Measurements from ENCODE around the gene KCNQ1OT1.

KCNQ1OT1 gene

DNA sequence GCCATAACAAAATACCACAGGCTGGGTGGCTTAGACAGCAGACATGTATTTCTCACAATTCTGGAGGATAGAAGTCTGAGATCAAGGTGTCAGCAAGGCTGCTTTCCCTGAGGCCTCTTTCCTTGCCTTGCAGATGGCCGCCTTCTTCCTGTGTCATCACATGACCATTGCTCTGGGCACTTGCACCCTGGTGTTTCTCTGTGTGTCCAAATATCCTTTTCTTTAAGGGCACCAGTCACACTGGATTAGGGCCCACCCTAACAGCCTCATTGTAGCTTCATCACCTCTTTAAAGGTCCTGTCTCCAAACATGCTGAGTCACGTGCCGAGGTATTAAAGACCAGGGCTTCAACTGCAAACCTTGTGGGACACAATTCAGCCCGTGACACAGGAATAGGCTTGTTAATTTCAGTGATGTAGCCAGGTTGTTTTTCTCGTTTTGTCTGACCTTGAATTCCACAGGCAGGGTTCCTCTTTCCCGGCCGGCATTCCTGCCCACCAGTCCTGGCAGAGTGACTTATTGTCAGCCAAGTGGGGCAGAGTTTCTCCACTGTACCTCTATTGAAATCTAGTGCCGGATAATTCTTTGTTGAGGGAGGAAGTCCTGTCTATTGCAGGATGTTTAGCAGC, 100.1 kb downstream of the KCNQ1OT1 start:
- H3K27ac ChIP-seq (ENCODE audit: low read depth, low read length), result no peak overlapping the region
- no peaks in the 10 kb centered on the region for H3K27me3 ChIP-seq (ENCODE audit: control insufficient read depth in 5 of 5, insufficient read depth in 4 of 5, low read length in 5 of 5)
- H3K9me3 ChIP-seq (ENCODE audit: control insufficient read depth in 5 of 5, low read length in 5 of 5), result peaks cover 2 to 18% (median 8%) of the 10 kb centered on the region in 5 donors
- H3K36me3 ChIP-seq (ENCODE audit: control insufficient read depth in 5 of 5, insufficient read depth in 5 of 5, low read length in 5 of 5), result no peaks in the 10 kb centered on the region
- H3K9ac ChIP-seq (ENCODE audit: low read length in 5 of 5), result no peak overlapping the region
- peaks cover 0 to 23% (median 0%) of the 10 kb centered on the region in 5 donors for H3K4me1 ChIP-seq (ENCODE audit: control insufficient read depth in 5 of 5, insufficient read depth in 5 of 5, low read length in 5 of 5)
- no peak overlapping the region for H3K4me3 ChIP-seq (ENCODE audit: low read depth in 1 of 5, low read length in 5 of 5)

- peaks cover 2 to 32% (median 11%) of the 10 kb centered on the region in 5 donors for H3K9me3 ChIP-seq (ENCODE audit: control insufficient read depth in 5 of 5, low read length in 5 of 5)
- H3K9ac ChIP-seq (ENCODE audit: low read length in 5 of 5), result no peak overlapping the region
- no peak overlapping the region for H3K27ac ChIP-seq (ENCODE audit: low read depth, low read length)
- peaks cover 0 to 2% (median 0%) of the 10 kb centered on the region in 5 donors for H3K27me3 ChIP-seq (ENCODE audit: control insufficient read depth in 5 of 5, insufficient read depth in 4 of 5, low read length in 5 of 5)
- H3K36me3 ChIP-seq (ENCODE audit: control insufficient read depth in 5 of 5, insufficient read depth in 5 of 5, low read length in 5 of 5), result peaks cover 0 to 14% (median 0%) of the 10 kb centered on the region in 5 donors
- H3K4me3 ChIP-seq (ENCODE audit: low read depth in 1 of 5, low read length in 5 of 5), result no peak overlapping the region
- peaks cover 0 to 16% (median 0%) of the 10 kb centered on the region in 5 donors for H3K4me1 ChIP-seq (ENCODE audit: control insufficient read depth in 5 of 5, insufficient read depth in 5 of 5, low read length in 5 of 5)
Observed at GRCh38 chr11:2595204-2595603, 104.6 kb downstream of the KCNQ1OT1 start.

DNA sequence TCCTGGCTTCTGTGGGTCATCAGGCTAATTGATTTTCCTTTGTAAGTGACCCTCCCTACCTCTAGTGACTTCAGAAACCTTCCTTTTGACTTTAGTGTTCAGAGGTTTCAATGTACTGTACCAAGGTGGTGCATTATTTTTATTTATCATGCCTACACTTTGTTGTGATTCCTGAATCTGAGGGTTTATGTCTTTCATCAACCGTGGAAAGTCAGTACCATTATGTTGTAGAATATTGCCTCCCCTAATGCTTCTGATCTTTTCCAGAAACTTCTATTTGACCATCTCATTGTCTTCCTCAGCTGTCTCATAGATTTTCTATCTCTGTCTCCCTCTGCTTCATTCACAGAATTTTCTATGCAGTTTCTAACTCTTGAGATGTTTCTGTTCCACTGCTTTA, 105.5 kb downstream of the KCNQ1OT1 start:
- peaks cover 0 to 5% (median 0%) of the 10 kb centered on the region in 5 donors for H3K27me3 ChIP-seq (ENCODE audit: control insufficient read depth in 5 of 5, insufficient read depth in 4 of 5, low read length in 5 of 5)
- no peak overlapping the region for H3K9ac ChIP-seq (ENCODE audit: low read length in 5 of 5)
- no peak overlapping the region for H3K27ac ChIP-seq (ENCODE audit: low read depth, low read length)
- no peak overlapping the region for H3K4me3 ChIP-seq (ENCODE audit: low read depth in 1 of 5, low read length in 5 of 5)
- peaks cover 0 to 18% (median 0%) of the 10 kb centered on the region in 5 donors for H3K36me3 ChIP-seq (ENCODE audit: control insufficient read depth in 5 of 5, insufficient read depth in 5 of 5, low read length in 5 of 5)
- peaks cover 2 to 32% (median 11%) of the 10 kb centered on the region in 5 donors for H3K9me3 ChIP-seq (ENCODE audit: control insufficient read depth in 5 of 5, low read length in 5 of 5)
- H3K4me1 ChIP-seq (ENCODE audit: control insufficient read depth in 5 of 5, insufficient read depth in 5 of 5, low read length in 5 of 5), result peaks cover 0 to 12% (median 4%) of the 10 kb centered on the region in 5 donors

DNA sequence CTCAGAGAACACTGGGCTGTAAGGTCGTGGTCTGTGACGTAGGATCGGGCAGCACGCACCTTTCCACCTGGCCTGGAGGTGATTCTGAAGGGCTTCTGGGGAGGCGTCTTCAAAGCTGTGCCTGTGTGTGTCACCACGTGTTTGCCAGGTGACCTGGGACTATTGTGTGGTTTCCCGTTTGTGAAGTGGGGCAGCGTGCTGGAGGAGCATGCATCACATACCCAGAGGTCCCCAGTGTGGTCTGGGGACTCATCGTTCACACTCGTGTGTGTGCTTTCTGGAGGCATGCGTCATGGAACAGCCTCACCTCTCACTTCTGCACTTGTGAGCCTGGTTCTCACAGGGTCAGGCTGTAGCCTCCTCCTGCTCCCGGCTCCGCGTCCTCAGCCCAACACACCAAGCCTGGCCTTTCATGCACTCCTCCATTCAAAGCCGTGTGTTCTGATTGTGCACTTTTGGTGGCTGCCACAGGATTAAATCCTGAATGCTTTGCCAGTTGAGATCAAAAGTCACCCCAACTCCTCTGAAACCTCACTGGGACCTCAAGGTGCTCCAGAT, 106.3 kb downstream of the KCNQ1OT1 start:
- Histone ChIP-seq H3K27me3 (ENCODE audit: control insufficient read depth in 5 of 5, insufficient read depth in 4 of 5, low read length in 5 of 5) (peaks cover 0 to 6% (median 0%) of the 10 kb centered on the region in 5 donors), H3K27ac (ENCODE audit: low read depth, low read length) (no peak overlapping the region), H3K9ac (ENCODE audit: low read length in 5 of 5) (no peak overlapping the region), H3K4me3 (ENCODE audit: low read depth in 1 of 5, low read length in 5 of 5) (no peak overlapping the region), H3K9me3 (ENCODE audit: control insufficient read depth in 5 of 5, low read length in 5 of 5) (peaks cover 0 to 29% (median 8%) of the 10 kb centered on the region in 5 donors), H3K36me3 (ENCODE audit: control insufficient read depth in 5 of 5, insufficient read depth in 5 of 5, low read length in 5 of 5) (peaks cover 0 to 23% (median 0%) of the 10 kb centered on the region in 5 donors), H3K4me1 (ENCODE audit: control insufficient read depth in 5 of 5, insufficient read depth in 5 of 5, low read length in 5 of 5) (peaks cover 0 to 13% (median 4%) of the 10 kb centered on the region in 5 donors)

DNA sequence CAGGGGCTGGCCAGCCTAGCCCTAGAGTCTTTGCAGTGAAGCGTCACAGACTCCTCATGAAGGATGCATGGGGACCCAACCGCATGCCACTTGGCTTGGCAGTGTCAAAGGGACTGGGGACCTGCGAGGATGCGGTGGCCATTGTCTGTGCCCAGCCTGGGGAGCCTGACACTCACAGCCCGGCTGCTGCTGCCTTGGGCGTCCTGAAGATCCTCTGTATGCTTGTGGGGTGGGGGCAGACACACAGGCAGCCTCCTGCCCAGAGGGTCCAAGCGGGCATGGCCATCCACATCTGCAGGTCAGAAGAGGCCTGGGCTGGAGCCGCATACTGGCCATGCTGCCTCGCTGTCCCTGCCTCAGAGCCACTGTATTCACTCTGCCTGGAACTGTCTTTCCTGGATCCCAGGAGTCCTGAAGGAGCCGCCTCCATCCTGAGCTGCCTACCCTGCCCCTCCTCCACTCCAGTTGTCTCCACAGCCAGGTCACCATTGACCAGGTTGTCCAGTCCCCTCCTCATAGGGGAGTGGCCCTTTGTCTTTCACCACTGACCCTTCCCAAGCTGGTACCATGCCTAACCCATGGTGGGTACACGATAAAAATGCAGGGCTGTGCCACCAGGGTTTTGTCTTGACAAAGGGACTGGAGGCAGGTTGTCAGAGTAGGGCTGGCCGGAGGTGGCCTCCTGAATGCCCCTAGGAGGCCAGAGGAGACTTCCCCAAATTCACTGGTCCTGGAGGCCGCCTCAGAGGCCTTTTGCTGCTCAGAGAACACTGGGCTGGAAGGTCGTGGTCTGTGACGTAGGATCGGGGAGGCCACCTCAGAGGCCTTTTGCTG, 107.0 kb downstream of the KCNQ1OT1 start:
- Histone ChIP-seq H3K9me3 (ENCODE audit: control insufficient read depth in 5 of 5, low read length in 5 of 5) (peaks cover 0 to 22% (median 8%) of the 10 kb centered on the region in 5 donors), H3K4me3 (ENCODE audit: low read depth in 1 of 5, low read length in 5 of 5) (no peak overlapping the region), H3K36me3 (ENCODE audit: control insufficient read depth in 5 of 5, insufficient read depth in 5 of 5, low read length in 5 of 5) (peaks cover 0 to 23% (median 0%) of the 10 kb centered on the region in 5 donors), H3K4me1 (ENCODE audit: control insufficient read depth in 5 of 5, insufficient read depth in 5 of 5, low read length in 5 of 5) (peaks cover 0 to 16% (median 4%) of the 10 kb centered on the region in 5 donors), H3K27me3 (ENCODE audit: control insufficient read depth in 5 of 5, insufficient read depth in 4 of 5, low read length in 5 of 5) (peaks cover 0 to 6% (median 0%) of the 10 kb centered on the region in 5 donors), H3K9ac (ENCODE audit: low read length in 5 of 5) (no peak overlapping the region), H3K27ac (ENCODE audit: low read depth, low read length) (no peak overlapping the region)

- Histone ChIP-seq H3K4me3 (ENCODE audit: low read depth in 1 of 5, low read length in 5 of 5) (no peak overlapping the region), H3K27me3 (ENCODE audit: control insufficient read depth in 5 of 5, insufficient read depth in 4 of 5, low read length in 5 of 5) (peaks cover 0 to 6% (median 0%) of the 10 kb centered on the region in 5 donors), H3K4me1 (ENCODE audit: control insufficient read depth in 5 of 5, insufficient read depth in 5 of 5, low read length in 5 of 5) (peaks cover 0 to 16% (median 4%) of the 10 kb centered on the region in 5 donors), H3K9me3 (ENCODE audit: control insufficient read depth in 5 of 5, low read length in 5 of 5) (peaks cover 0 to 17% (median 3%) of the 10 kb centered on the region in 5 donors), H3K9ac (ENCODE audit: low read length in 5 of 5) (no peak overlapping the region), H3K27ac (ENCODE audit: low read depth, low read length) (no peak overlapping the region), H3K36me3 (ENCODE audit: control insufficient read depth in 5 of 5, insufficient read depth in 5 of 5, low read length in 5 of 5) (peaks cover 0 to 26% (median 0%) of the 10 kb centered on the region in 5 donors)
Observed at GRCh38 chr11:2591805-2592204, 108.0 kb downstream of the KCNQ1OT1 start.

GRCh38 chr11:2590965-2591754, 108.6 kb downstream of the KCNQ1OT1 start:
- peaks cover 0 to 26% (median 0%) of the 10 kb centered on the region in 5 donors for H3K36me3 ChIP-seq (ENCODE audit: control insufficient read depth in 5 of 5, insufficient read depth in 5 of 5, low read length in 5 of 5)
- H3K9ac ChIP-seq (ENCODE audit: low read length in 5 of 5), result no peak overlapping the region
- peaks cover 0 to 7% (median 2%) of the 10 kb centered on the region in 5 donors for H3K27me3 ChIP-seq (ENCODE audit: control insufficient read depth in 5 of 5, insufficient read depth in 4 of 5, low read length in 5 of 5)
- no peak overlapping the region for H3K4me3 ChIP-seq (ENCODE audit: low read depth in 1 of 5, low read length in 5 of 5)
- peaks cover 0 to 17% (median 3%) of the 10 kb centered on the region in 5 donors for H3K9me3 ChIP-seq (ENCODE audit: control insufficient read depth in 5 of 5, low read length in 5 of 5)
- no peak overlapping the region for H3K27ac ChIP-seq (ENCODE audit: low read depth, low read length)
- H3K4me1 ChIP-seq (ENCODE audit: control insufficient read depth in 5 of 5, insufficient read depth in 5 of 5, low read length in 5 of 5), result peaks cover 0 to 16% (median 4%) of the 10 kb centered on the region in 5 donors

GRCh38 chr11:2590131-2590964, 109.4 kb downstream of the KCNQ1OT1 start:
- peaks cover 0 to 31% (median 0%) of the 10 kb centered on the region in 5 donors for H3K36me3 ChIP-seq (ENCODE audit: control insufficient read depth in 5 of 5, insufficient read depth in 5 of 5, low read length in 5 of 5)
- H3K4me1 ChIP-seq (ENCODE audit: control insufficient read depth in 5 of 5, insufficient read depth in 5 of 5, low read length in 5 of 5), result peaks cover 0 to 16% (median 4%) of the 10 kb centered on the region in 5 donors
- H3K4me3 ChIP-seq (ENCODE audit: low read depth in 1 of 5, low read length in 5 of 5), result no peak overlapping the region
- peaks cover 0 to 17% (median 3%) of the 10 kb centered on the region in 5 donors for H3K9me3 ChIP-seq (ENCODE audit: control insufficient read depth in 5 of 5, low read length in 5 of 5)
- H3K9ac ChIP-seq (ENCODE audit: low read length in 5 of 5), result no peak overlapping the region
- H3K27me3 ChIP-seq (ENCODE audit: control insufficient read depth in 5 of 5, insufficient read depth in 4 of 5, low read length in 5 of 5), result peaks cover 0 to 7% (median 2%) of the 10 kb centered on the region in 5 donors
- H3K27ac ChIP-seq (ENCODE audit: low read depth, low read length), result no peak overlapping the region

All from subcutaneous abdominal adipose tissue (tissue), 5 donors.